LNCAP (cell line): ENCODE data around the gene GRN.

Source experiments
- CTCF ChIP-seq: fragments of 450-650 bp; IDR thresholded peaks from 2 replicates; pipeline ENCODE4 v1.5.1; 2017; ENCODE audit warnings: mild to moderate bottlenecking

The GRN gene

GRCh38 chr17:44315760-44316731, 29.1 kb upstream of the GRN start:
- no peak for TF ChIP-seq CTCF

GRCh38 chr17:44317545-44317944, 27.6 kb upstream of the GRN start:
- no peak for TF ChIP-seq CTCF

GRCh38 chr17:44318077-44318892, 26.8 kb upstream of the GRN start:
- no peak for TF ChIP-seq CTCF

GRCh38 chr17:44320066-44320465, 25.0 kb upstream of the GRN start:
- TF ChIP-seq CTCF = no peak

- no peak for TF ChIP-seq CTCF
These were observed 23.6 kb upstream of the GRN start for GRCh38 chr17:44321246-44322120.

- TF ChIP-seq CTCF = no peak
These were observed 22.7 kb upstream of the GRN start for GRCh38 chr17:44322236-44322895.
